ENCODE data around the gene RRP1.

RRP1 gene

GRCh38 chr21:43752758-43753438, 36.5 kb upstream of the RRP1 start:
- H3K27ac Mint-ChIP-seq: no peak overlapping the region
- H3K27me3 Mint-ChIP-seq: no peaks in the 10 kb centered on the region

DNA sequence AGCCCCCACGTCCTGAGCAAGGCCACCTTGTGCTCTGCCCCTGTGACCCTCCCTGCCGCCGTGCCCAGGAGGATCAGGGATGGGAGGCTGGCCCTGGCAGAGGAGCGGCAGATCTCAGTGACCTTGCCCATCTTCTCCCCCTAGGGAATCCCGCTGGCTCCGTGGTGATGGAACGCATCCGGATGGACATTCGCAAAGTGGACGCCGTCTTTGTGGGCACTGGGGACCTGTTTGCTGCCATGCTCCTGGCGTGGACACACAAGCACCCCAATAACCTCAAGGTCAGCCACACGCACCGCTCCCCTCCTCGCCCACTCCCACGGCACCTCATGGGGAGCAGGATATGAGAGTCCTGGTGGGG, 36.0 kb upstream of the RRP1 start:
- Mint-ChIP-seq H3K9me3 (peaks cover 0 to 3% of the 10 kb centered on the region in 2 donors), H3K27me3 (no peaks in the 10 kb centered on the region), H3K36me3 (peaks cover 49 to 58% of the 10 kb centered on the region in 2 donors), H3K4me1 (peaks cover 0 to 2% of the 10 kb centered on the region in 2 donors), H3K4me3 (no peak overlapping the region), H3K27ac (no peak overlapping the region)
- ATAC-seq (replicated peaks) (no peak), DNase-seq (no peak)

More at GRCh38 chr21:43752758-43753438, 36.5 kb upstream of the RRP1 start:
- ATAC-seq (replicated peaks) (no peak), DNase-seq (no peak)
- H3K36me3 Mint-ChIP-seq: peaks cover 50 to 58% of the 10 kb centered on the region in 2 donors
- H3K9me3 Mint-ChIP-seq: peaks cover 0 to 3% of the 10 kb centered on the region in 2 donors
- H3K4me3 Mint-ChIP-seq: no peak overlapping the region
- peaks cover 0 to 2% of the 10 kb centered on the region in 2 donors for H3K4me1 Mint-ChIP-seq

DNA sequence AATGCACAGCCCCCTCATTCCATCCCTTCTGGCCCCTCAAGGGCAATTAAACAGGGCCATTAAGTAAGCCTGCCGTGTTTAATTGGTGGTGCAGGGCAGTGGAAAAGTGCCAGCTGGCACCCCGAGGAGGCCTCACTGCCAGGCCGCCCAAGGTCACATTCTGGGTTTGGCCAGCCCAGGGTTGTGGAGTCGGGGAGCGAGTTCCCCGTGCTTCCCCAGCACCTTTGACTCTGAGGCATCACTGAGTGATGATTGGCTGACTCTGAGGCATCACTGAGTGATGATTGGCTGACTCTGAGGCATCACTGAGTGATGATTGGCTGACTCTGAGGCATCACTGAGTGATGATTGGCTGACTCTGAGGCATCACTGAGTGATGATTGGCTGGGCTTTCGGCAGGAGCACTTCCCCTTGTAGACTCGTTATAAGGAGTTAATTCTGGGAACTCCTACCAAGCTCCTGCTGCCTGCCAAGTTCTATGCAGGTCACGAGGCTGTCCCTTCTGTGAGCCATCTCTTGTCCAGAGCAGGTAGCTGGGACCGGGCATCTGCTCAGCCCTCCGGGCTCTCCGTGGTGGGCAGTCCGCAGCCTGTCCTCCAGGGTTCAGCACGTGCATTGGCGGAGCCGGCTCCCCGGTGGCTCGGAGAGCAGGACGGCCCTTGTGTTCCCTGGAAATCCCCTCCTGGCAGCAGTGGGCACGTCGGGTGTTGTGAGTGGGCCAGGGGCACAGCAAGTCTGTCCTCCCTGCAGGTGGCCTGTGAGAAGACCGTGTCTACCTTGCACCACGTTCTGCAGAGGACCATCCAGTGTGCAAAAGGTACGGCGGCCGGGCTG, 34.2 kb upstream of the RRP1 start:
- H3K27ac Mint-ChIP-seq: no peak overlapping the region

DNA sequence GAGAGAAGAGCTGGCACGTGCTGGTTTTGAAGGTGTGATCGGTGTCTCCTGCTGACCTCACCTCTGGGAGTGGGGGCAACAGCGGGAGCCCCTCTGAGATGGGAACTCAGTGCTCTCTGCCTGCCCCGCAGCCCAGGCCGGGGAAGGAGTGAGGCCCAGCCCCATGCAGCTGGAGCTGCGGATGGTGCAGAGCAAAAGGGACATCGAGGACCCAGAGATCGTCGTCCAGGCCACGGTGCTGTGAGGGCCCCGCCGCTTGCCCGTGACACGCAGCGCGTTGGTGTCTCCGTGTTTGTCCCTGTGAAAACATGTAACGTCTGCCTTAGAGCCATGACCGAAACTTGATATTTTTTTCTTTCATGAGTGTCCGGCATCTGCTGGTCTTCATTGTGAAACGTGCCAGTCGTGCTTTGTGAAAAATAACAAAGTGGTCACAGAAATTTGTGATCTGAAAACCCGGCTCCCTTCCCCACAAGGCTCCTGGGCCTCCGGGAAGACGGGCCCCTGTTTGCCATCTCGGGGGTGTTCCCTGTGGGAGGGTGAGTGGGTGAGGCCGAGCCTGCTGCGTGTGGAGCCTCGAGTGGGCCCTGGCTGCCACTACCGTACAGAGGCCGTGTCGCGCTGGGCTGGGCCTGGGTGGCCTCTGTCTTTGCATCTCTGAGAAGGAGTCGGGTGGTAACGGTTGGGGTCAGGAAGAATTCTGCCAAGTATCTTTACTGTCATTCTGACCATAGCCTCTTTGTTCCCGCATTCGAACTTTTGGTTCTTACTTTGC, 33.4 kb upstream of the RRP1 start:
- Mint-ChIP-seq H3K36me3 (peaks cover 40 to 50% of the 10 kb centered on the region in 2 donors), H3K27me3 (no peaks in the 10 kb centered on the region), H3K9me3 (peaks cover 0 to 3% of the 10 kb centered on the region in 2 donors), H3K27ac (no peak overlapping the region), H3K4me1 (no peaks in the 10 kb centered on the region), H3K4me3 (no peak overlapping the region)
- no peak for ATAC-seq (replicated peaks)
- no peak for DNase-seq

More for the DNA sequence above, 34.2 kb upstream of the RRP1 start:
- Mint-ChIP-seq H3K4me1 (peaks cover 0 to 2% of the 10 kb centered on the region in 2 donors), H3K9me3 (peaks cover 0 to 3% of the 10 kb centered on the region in 2 donors), H3K27me3 (no peaks in the 10 kb centered on the region), H3K4me3 (no peak overlapping the region), H3K36me3 (peaks cover 46 to 52% of the 10 kb centered on the region in 2 donors)
- DNase-seq (no peak), ATAC-seq (replicated peaks) (no peak)

DNA sequence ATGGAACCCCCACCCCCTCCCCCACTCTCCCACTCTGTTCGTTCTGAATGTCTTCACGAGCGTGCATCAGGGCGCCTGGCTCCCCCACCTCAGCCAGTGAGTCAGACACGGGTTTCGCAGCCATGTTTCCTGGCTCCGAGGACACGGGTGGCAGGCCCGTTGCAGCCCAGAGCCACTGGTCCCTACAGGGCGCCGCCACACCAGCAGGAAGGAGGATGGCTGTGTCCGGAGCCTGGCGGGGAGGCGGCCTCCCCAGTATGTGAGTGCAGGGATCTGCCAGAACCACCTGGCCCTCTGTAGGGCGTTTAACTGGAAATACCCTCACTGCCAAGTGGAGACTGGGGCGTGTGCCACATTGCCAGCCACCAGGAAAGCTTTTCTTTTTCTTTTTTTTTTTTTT, 31.8 kb upstream of the RRP1 start:
- Mint-ChIP-seq H3K27me3 (no peaks in the 10 kb centered on the region), H3K36me3 (peaks cover 34 to 58% of the 10 kb centered on the region in 2 donors)
- ATAC-seq (replicated peaks): no peak

GRCh38 chr21:43758111-43758641, 31.2 kb upstream of the RRP1 start:
- Mint-ChIP-seq H3K4me1 (no peaks in the 10 kb centered on the region), H3K4me3 (no peak overlapping the region), H3K36me3 (peaks cover 32 to 58% of the 10 kb centered on the region in 2 donors), H3K9me3 (peaks cover 0 to 3% of the 10 kb centered on the region in 2 donors), H3K27me3 (no peaks in the 10 kb centered on the region), H3K27ac (no peak overlapping the region)
- DNase-seq: no peak
- ATAC-seq (replicated peaks): no peak

More for the DNA sequence above, 31.8 kb upstream of the RRP1 start:
- Mint-ChIP-seq H3K9me3 (peaks cover 0 to 3% of the 10 kb centered on the region in 2 donors), H3K27ac (no peak overlapping the region), H3K4me3 (no peak overlapping the region), H3K4me1 (no peaks in the 10 kb centered on the region)
- DNase-seq: no peak

DNA sequence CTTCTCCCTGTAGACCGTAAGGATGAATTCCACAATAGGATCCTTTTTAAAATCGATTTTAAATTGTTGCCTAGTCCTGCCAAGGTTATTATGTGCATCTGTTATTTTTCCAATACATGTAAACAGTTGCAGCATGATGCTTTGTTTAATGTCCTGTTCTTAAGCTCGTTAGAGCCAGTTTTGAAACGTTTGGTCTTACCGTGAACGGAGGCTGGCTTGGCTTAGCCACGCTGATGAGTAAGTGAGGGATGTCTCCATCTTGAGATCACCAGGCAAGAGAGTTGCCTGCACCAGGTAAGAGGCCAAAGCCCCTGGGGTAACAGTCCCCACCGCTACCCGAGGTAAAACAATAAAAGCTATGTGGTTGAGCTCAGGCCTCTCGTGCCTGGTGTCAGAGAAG, 30.6 kb upstream of the RRP1 start:
- no peak for DNase-seq
- Mint-ChIP-seq H3K9me3 (peaks cover 0 to 3% of the 10 kb centered on the region in 2 donors), H3K27ac (peak overlapping the region; percentile 25), H3K36me3 (peaks cover 29 to 55% of the 10 kb centered on the region in 2 donors), H3K4me3 (no peak overlapping the region), H3K4me1 (no peaks in the 10 kb centered on the region), H3K27me3 (no peaks in the 10 kb centered on the region)
- no peak for ATAC-seq (replicated peaks)

DNA sequence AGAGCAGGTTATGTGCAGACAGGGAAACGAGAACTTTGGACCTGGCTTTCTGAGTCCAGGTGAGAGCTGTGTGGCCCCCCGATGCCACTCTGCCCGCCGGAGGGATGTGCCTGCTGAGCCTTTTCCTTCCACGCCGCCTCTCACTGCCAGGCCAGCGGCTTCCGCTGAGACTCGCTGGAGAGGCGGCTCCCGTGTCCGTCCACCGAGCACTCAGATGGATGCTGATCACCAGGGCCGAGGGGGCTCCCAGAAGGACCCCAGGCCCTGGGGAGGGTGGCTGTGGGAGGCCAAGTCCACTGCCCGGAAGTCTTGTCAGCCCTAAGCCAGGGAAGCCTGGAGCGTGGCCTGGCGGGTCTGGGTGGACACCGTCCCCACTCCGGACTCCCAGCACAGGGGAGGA, 29.7 kb upstream of the RRP1 start:
- no peaks in the 10 kb centered on the region for H3K9me3 Mint-ChIP-seq
- no peak for ATAC-seq (replicated peaks)

GRCh38 chr21:43760391-43760958, 28.9 kb upstream of the RRP1 start:
- Mint-ChIP-seq H3K27me3 (no peaks in the 10 kb centered on the region), H3K36me3 (peaks cover 16 to 42% of the 10 kb centered on the region in 2 donors), H3K4me1 (no peaks in the 10 kb centered on the region), H3K4me3 (no peak overlapping the region), H3K27ac (no peak overlapping the region), H3K9me3 (no peaks in the 10 kb centered on the region)
- DNase-seq (no peak), ATAC-seq (replicated peaks) (no peak)

More for the DNA sequence above, 29.7 kb upstream of the RRP1 start:
- Mint-ChIP-seq H3K27me3 (no peaks in the 10 kb centered on the region), H3K4me1 (no peaks in the 10 kb centered on the region), H3K4me3 (no peak overlapping the region), H3K36me3 (peaks cover 21 to 46% of the 10 kb centered on the region in 2 donors), H3K27ac (no peak overlapping the region)
- DNase-seq: no peak

- Mint-ChIP-seq H3K27me3 (no peaks in the 10 kb centered on the region), H3K4me1 (no peaks in the 10 kb centered on the region), H3K27ac (no peak overlapping the region), H3K4me3 (no peak overlapping the region), H3K36me3 (peaks cover 10 to 30% of the 10 kb centered on the region in 2 donors), H3K9me3 (no peaks in the 10 kb centered on the region)
- ATAC-seq (replicated peaks): no peak
- no peak for DNase-seq
Measured at GRCh38 chr21:43761886-43762285, 27.5 kb upstream of the RRP1 start.

DNA sequence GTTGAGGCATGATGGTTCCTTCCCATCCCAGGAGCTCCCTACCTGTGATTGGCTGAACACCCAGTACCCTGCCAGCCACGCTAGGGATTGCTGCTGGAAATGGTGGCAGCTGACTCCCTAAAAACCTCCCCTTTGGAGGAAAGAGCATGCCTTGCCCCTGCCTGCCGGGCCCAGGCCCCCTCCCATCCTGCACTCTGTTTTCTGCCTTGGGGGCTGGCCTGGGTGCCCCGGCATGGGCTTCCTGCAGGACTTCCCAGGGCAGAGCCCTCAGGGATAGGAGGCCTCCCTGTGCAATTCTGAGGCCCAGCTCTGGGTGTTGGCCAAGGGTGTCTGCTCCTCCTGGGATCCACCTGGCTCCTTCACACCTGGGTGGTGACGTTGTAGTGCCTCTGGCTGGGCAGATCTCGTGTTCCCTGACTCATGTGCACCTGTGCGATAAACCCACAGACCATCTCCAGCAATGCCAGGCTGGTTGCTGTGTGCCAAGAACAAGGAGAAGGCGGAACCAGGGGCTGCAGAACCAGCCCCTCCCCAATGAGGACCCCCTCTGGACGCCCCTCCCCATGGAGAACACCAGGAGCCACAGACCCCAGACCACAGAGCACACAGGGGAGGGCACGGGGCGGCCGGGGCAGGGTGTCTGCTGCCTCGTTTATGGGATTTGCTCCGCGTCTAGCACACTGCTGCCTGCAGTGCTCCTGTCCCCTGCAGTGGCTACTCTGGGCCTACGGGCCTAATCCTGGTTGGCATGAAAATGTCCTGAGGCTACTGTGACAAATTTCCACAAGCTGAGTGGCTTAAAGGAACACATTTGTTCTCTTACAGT, 26.9 kb upstream of the RRP1 start:
- no peak for DNase-seq
- Mint-ChIP-seq H3K36me3 (peaks cover 10 to 30% of the 10 kb centered on the region in 2 donors), H3K4me3 (no peak overlapping the region), H3K9me3 (no peaks in the 10 kb centered on the region), H3K27me3 (no peaks in the 10 kb centered on the region), H3K4me1 (no peaks in the 10 kb centered on the region), H3K27ac (no peak overlapping the region)
- no peak for ATAC-seq (replicated peaks)

GRCh38 chr21:43763901-43764523, 25.4 kb upstream of the RRP1 start:
- Mint-ChIP-seq H3K27ac (no peak overlapping the region), H3K36me3 (peaks cover 10 to 27% of the 10 kb centered on the region in 2 donors), H3K4me3 (no peak overlapping the region), H3K4me1 (peaks cover 9 to 10% of the 10 kb centered on the region in 2 donors), H3K27me3 (peaks cover 0 to 7% of the 10 kb centered on the region in 2 donors), H3K9me3 (no peaks in the 10 kb centered on the region)
- ATAC-seq (replicated peaks): no peak
- DNase-seq: no peak

Measured in stimulated activated naive B cell treated with anti-CD40 and anti-IgM and Interleukin-4, amounts not matched to agents 10 μg/mL and 1 μg/mL and 100 μg/mL, for 72 hours (primary cell).